Bronchial epithelial cell (primary cell): ENCODE measurements around the gene ANXA10. TPM values are rescaled to one million over a fixed set of nuclear protein-coding genes. Genes with fewer than 3 reads are reported as not detected.
"Not testable (repeated sequence)": the region's sequence is repeated elsewhere in the genome, so short reads cannot be mapped to it uniquely, and the experiment has no call there.

Experiments used
- DNase-seq: peaks from one replicate; pipeline ENCODE4 v3.0.0-alpha.2; 2010; ENCODE audit warnings: low read depth
- FAIRE-seq: peaks from 2 replicates; lab custom pipeline; 2011; peaks lifted over from hg19 to GRCh38; lab: Jason Lieb, UNC
- H3K27me3 ChIP-seq: 2 replicates; pipeline ENCODE4 v1.5.1; 2011; ENCODE audit warnings: low read length; ENCODE audit not compliant: control insufficient read depth, insufficient read depth
- H3K36me3 ChIP-seq: 2 replicates; pipeline ENCODE4 v1.5.1; 2011; ENCODE audit warnings: low read length; ENCODE audit not compliant: control insufficient read depth, insufficient read depth
- H3K4me3 ChIP-seq: 2 replicates; pipeline ENCODE4 v1.5.1; 2011; ENCODE audit warnings: mild to moderate bottlenecking, low read depth, low read length, control low read depth
- CTCF ChIP-seq: IDR thresholded peaks from 2 replicates; pipeline ENCODE4 v1.5.1; 2011; ENCODE audit warnings: mild to moderate bottlenecking, moderate library complexity, low read length, control low read depth, inconsistent platforms; ENCODE audit not compliant: insufficient read depth, severe bottlenecking
- total RNA-seq: library from RNA; depleted of rRNA; stranded (reverse); fragments of >200 nt; gene quantifications from 2 replicates; pipeline ENCODE4 v1.2.1, GENCODE V29; 2014

ANXA10 gene
- total RNA-seq, 1 donor from 2014 or later = 0.79 TPM

- Histone ChIP-seq H3K36me3 (no peaks in the 10 kb centered on the region), H3K4me3 (no peak overlapping the region), H3K27me3 (no peaks in the 10 kb centered on the region)
- no peak for TF ChIP-seq CTCF
- no peak for DNase-seq
- FAIRE-seq = no peak
Observed at GRCh38 chr4:168126952-168127351, 34.6 kb downstream of the ANXA10 start.

- Histone ChIP-seq H3K4me3 (no peak overlapping the region), H3K36me3 (no peaks in the 10 kb centered on the region), H3K27me3 (no peaks in the 10 kb centered on the region)
- peak; percentile 69 for DNase-seq
- FAIRE-seq = no peak
- no peak for TF ChIP-seq CTCF
Observed at GRCh38 chr4:168128601-168129000, 36.3 kb downstream of the ANXA10 start.

GRCh38 chr4:168129046-168129772, 36.9 kb downstream of the ANXA10 start:
- no peaks in the 10 kb centered on the region for H3K36me3 ChIP-seq
- no peak overlapping the region for H3K4me3 ChIP-seq
- H3K27me3 ChIP-seq = no peaks in the 10 kb centered on the region
- FAIRE-seq (no peak), DNase-seq (peak; percentile 15)
- no peak for TF ChIP-seq CTCF

- Histone ChIP-seq H3K4me3 (no peak overlapping the region), H3K36me3 (no peaks in the 10 kb centered on the region), H3K27me3 (no peaks in the 10 kb centered on the region)
- TF ChIP-seq CTCF = no peak
- no peak for FAIRE-seq
- DNase-seq = no peak
Observed at GRCh38 chr4:168129802-168130201, 37.5 kb downstream of the ANXA10 start.

- FAIRE-seq (no peak), DNase-seq (no peak)
- Histone ChIP-seq H3K36me3 (no peaks in the 10 kb centered on the region), H3K4me3 (no peak overlapping the region), H3K27me3 (no peaks in the 10 kb centered on the region)
- no peak for TF ChIP-seq CTCF
Observed at GRCh38 chr4:168131196-168131595, 38.9 kb downstream of the ANXA10 start.

GRCh38 chr4:168134651-168135050, 42.3 kb downstream of the ANXA10 start:
- no peaks in the 10 kb centered on the region for H3K36me3 ChIP-seq
- no peaks in the 10 kb centered on the region for H3K27me3 ChIP-seq
- no peak for FAIRE-seq
- no peak overlapping the region for H3K4me3 ChIP-seq
- no peak for DNase-seq
- TF ChIP-seq CTCF = no peak

- peak; percentile 50 for FAIRE-seq
- not testable (repeated sequence) for H3K36me3 ChIP-seq, H3K27me3 ChIP-seq, DNase-seq, H3K4me3 ChIP-seq
Observed at GRCh38 chr4:168135860-168136259, 43.5 kb downstream of the ANXA10 start.

GRCh38 chr4:168137695-168138094, 45.4 kb downstream of the ANXA10 start:
- not testable (repeated sequence) for DNase-seq, H3K27me3 ChIP-seq, FAIRE-seq, H3K4me3 ChIP-seq, H3K36me3 ChIP-seq
